Measurements from ENCODE around the gene GNAT3.

Gene GNAT3

GRCh38 chr7:80499350-80499953, 12.4 kb downstream of the GNAT3 start:
- Histone ChIP-seq H3K27ac (ENCODE audit: low read length) (no peak overlapping the region), H3K9ac (ENCODE audit: low read depth, low read length) (no peak overlapping the region)

GRCh38 chr7:80498481-80499349, 13.1 kb downstream of the GNAT3 start:
- Histone ChIP-seq H3K4me3 (ENCODE audit: low read length) (no peak overlapping the region), H3K9ac (ENCODE audit: low read depth, low read length) (no peak overlapping the region), H3K27me3 (ENCODE audit: insufficient read depth, low read length) (no peaks in the 10 kb centered on the region), H3K36me3 (ENCODE audit: insufficient read depth, low read depth, low read length) (no peaks in the 10 kb centered on the region), H3K9me3 (ENCODE audit: insufficient read depth, low read depth, low read length) (no peaks in the 10 kb centered on the region), H3K27ac (ENCODE audit: low read length) (no peak overlapping the region), H3K4me1 (ENCODE audit: insufficient read depth, low read length) (no peaks in the 10 kb centered on the region)

More at GRCh38 chr7:80499350-80499953, 12.4 kb downstream of the GNAT3 start:
- Histone ChIP-seq H3K4me1 (ENCODE audit: insufficient read depth, low read length) (no peaks in the 10 kb centered on the region), H3K27me3 (ENCODE audit: insufficient read depth, low read length) (no peaks in the 10 kb centered on the region), H3K9me3 (ENCODE audit: insufficient read depth, low read depth, low read length) (no peaks in the 10 kb centered on the region), H3K36me3 (ENCODE audit: insufficient read depth, low read depth, low read length) (no peaks in the 10 kb centered on the region), H3K4me3 (ENCODE audit: low read length) (no peak overlapping the region)

GRCh38 chr7:80496586-80496985, 15.3 kb downstream of the GNAT3 start:
- Histone ChIP-seq H3K9ac (ENCODE audit: low read depth, low read length) (no peak overlapping the region), H3K9me3 (ENCODE audit: insufficient read depth, low read depth, low read length) (no peaks in the 10 kb centered on the region), H3K27ac (ENCODE audit: low read length) (no peak overlapping the region), H3K4me3 (ENCODE audit: low read length) (no peak overlapping the region), H3K4me1 (ENCODE audit: insufficient read depth, low read length) (no peaks in the 10 kb centered on the region; the same call in 1 of the 2 replicates), H3K27me3 (ENCODE audit: insufficient read depth, low read length) (no peaks in the 10 kb centered on the region), H3K36me3 (ENCODE audit: insufficient read depth, low read depth, low read length) (no peaks in the 10 kb centered on the region)

GRCh38 chr7:80493121-80493849, 18.6 kb downstream of the GNAT3 start:
- Histone ChIP-seq H3K27me3 (ENCODE audit: insufficient read depth, low read length) (no peaks in the 10 kb centered on the region), H3K4me1 (ENCODE audit: insufficient read depth, low read length) (peaks cover 16% of the 10 kb centered on the region), H3K36me3 (ENCODE audit: insufficient read depth, low read depth, low read length) (no peaks in the 10 kb centered on the region), H3K9me3 (ENCODE audit: insufficient read depth, low read depth, low read length) (no peaks in the 10 kb centered on the region), H3K4me3 (ENCODE audit: low read length) (no peak overlapping the region), H3K9ac (ENCODE audit: low read depth, low read length) (no peak overlapping the region), H3K27ac (ENCODE audit: low read length) (no peak overlapping the region)

GRCh38 chr7:80491462-80491861, 20.4 kb downstream of the GNAT3 start:
- H3K27me3 ChIP-seq (ENCODE audit: insufficient read depth, low read length) = no peaks in the 10 kb centered on the region
- H3K4me3 ChIP-seq (ENCODE audit: low read length) = no peak overlapping the region
- H3K9ac ChIP-seq (ENCODE audit: low read depth, low read length) = no peak overlapping the region
- H3K4me1 ChIP-seq (ENCODE audit: insufficient read depth, low read length) = peaks cover 27% of the 10 kb centered on the region
- H3K27ac ChIP-seq (ENCODE audit: low read length) = no peak overlapping the region
- no peaks in the 10 kb centered on the region for H3K36me3 ChIP-seq (ENCODE audit: insufficient read depth, low read depth, low read length)
- no peaks in the 10 kb centered on the region for H3K9me3 ChIP-seq (ENCODE audit: insufficient read depth, low read depth, low read length)

GRCh38 chr7:80488851-80489370, 23.0 kb downstream of the GNAT3 start:
- no peaks in the 10 kb centered on the region for H3K36me3 ChIP-seq (ENCODE audit: insufficient read depth, low read depth, low read length)
- H3K4me3 ChIP-seq (ENCODE audit: low read length) = peak overlapping the region; percentile 21; the same call in 1 of the 2 replicates
- H3K27me3 ChIP-seq (ENCODE audit: insufficient read depth, low read length) = no peaks in the 10 kb centered on the region
- no peak overlapping the region for H3K9ac ChIP-seq (ENCODE audit: low read depth, low read length)
- peaks cover 27% of the 10 kb centered on the region for H3K4me1 ChIP-seq (ENCODE audit: insufficient read depth, low read length)
- H3K27ac ChIP-seq (ENCODE audit: low read length) = no peak overlapping the region
- H3K9me3 ChIP-seq (ENCODE audit: insufficient read depth, low read depth, low read length) = no peaks in the 10 kb centered on the region

- Histone ChIP-seq H3K9me3 (ENCODE audit: insufficient read depth, low read depth, low read length) (no peaks in the 10 kb centered on the region), H3K4me3 (ENCODE audit: low read length) (peak overlapping the region; percentile 21; the same call in 1 of the 2 replicates), H3K4me1 (ENCODE audit: insufficient read depth, low read length) (peaks cover 27% of the 10 kb centered on the region), H3K9ac (ENCODE audit: low read depth, low read length) (no peak overlapping the region), H3K27me3 (ENCODE audit: insufficient read depth, low read length) (no peaks in the 10 kb centered on the region), H3K36me3 (ENCODE audit: insufficient read depth, low read depth, low read length) (no peaks in the 10 kb centered on the region), H3K27ac (ENCODE audit: low read length) (no peak overlapping the region)
These were observed 23.5 kb downstream of the GNAT3 start for GRCh38 chr7:80488406-80488805.

GRCh38 chr7:80485721-80486120, 26.1 kb downstream of the GNAT3 start:
- H3K36me3 ChIP-seq (ENCODE audit: insufficient read depth, low read depth, low read length) = no peaks in the 10 kb centered on the region
- no peak overlapping the region for H3K4me3 ChIP-seq (ENCODE audit: low read length)
- no peak overlapping the region for H3K27ac ChIP-seq (ENCODE audit: low read length)
- peaks cover 35% of the 10 kb centered on the region for H3K4me1 ChIP-seq (ENCODE audit: insufficient read depth, low read length)
- no peaks in the 10 kb centered on the region for H3K9me3 ChIP-seq (ENCODE audit: insufficient read depth, low read depth, low read length)
- H3K27me3 ChIP-seq (ENCODE audit: insufficient read depth, low read length) = no peaks in the 10 kb centered on the region
- H3K9ac ChIP-seq (ENCODE audit: low read depth, low read length) = no peak overlapping the region

GRCh38 chr7:80482950-80483349, 28.9 kb downstream of the GNAT3 start:
- H3K9me3 ChIP-seq (ENCODE audit: insufficient read depth, low read depth, low read length) = no peaks in the 10 kb centered on the region
- no peak overlapping the region for H3K9ac ChIP-seq (ENCODE audit: low read depth, low read length)
- no peak overlapping the region for H3K27ac ChIP-seq (ENCODE audit: low read length)
- no peaks in the 10 kb centered on the region for H3K36me3 ChIP-seq (ENCODE audit: insufficient read depth, low read depth, low read length)
- H3K4me1 ChIP-seq (ENCODE audit: insufficient read depth, low read length) = peaks cover 21% of the 10 kb centered on the region
- H3K27me3 ChIP-seq (ENCODE audit: insufficient read depth, low read length) = no peaks in the 10 kb centered on the region
- H3K4me3 ChIP-seq (ENCODE audit: low read length) = no peak overlapping the region

GRCh38 chr7:80481196-80481884, 30.5 kb downstream of the GNAT3 start:
- H3K27ac ChIP-seq (ENCODE audit: low read length) = peak overlapping the region; percentile 71
- H3K9me3 ChIP-seq (ENCODE audit: insufficient read depth, low read depth, low read length) = no peaks in the 10 kb centered on the region
- peaks cover 15% of the 10 kb centered on the region for H3K4me1 ChIP-seq (ENCODE audit: insufficient read depth, low read length)
- no peak overlapping the region for H3K4me3 ChIP-seq (ENCODE audit: low read length)
- H3K27me3 ChIP-seq (ENCODE audit: insufficient read depth, low read length) = no peaks in the 10 kb centered on the region
- H3K36me3 ChIP-seq (ENCODE audit: insufficient read depth, low read depth, low read length) = no peaks in the 10 kb centered on the region
- no peak overlapping the region for H3K9ac ChIP-seq (ENCODE audit: low read depth, low read length)

- H3K27me3 ChIP-seq (ENCODE audit: insufficient read depth, low read length) = no peaks in the 10 kb centered on the region
- no peak overlapping the region for H3K4me3 ChIP-seq (ENCODE audit: low read length)
- H3K9ac ChIP-seq (ENCODE audit: low read depth, low read length) = no peak overlapping the region
- H3K36me3 ChIP-seq (ENCODE audit: insufficient read depth, low read depth, low read length) = no peaks in the 10 kb centered on the region
- H3K4me1 ChIP-seq (ENCODE audit: insufficient read depth, low read length) = peaks cover 21% of the 10 kb centered on the region
- H3K9me3 ChIP-seq (ENCODE audit: insufficient read depth, low read depth, low read length) = no peaks in the 10 kb centered on the region
- H3K27ac ChIP-seq (ENCODE audit: low read length) = no peak overlapping the region
These were observed 31.3 kb downstream of the GNAT3 start for GRCh38 chr7:80480566-80480965.

Data from iPS-20b (cell line).